Ovary (tissue), 3 donors: Measurements from ENCODE around the gene COPS6.

Experiments used
- EP300 ChIP-seq: sonication (generic); formaldehyde crosslinking; IDR thresholded peaks from one replicate; pipeline ENCODE4 v1.6.1; 2017; ENCODE audit warnings: antibody characterized with exemption
- POLR2A ChIP-seq: fragments of 450-650 bp; IDR thresholded peaks from one replicate; pipeline ENCODE4 v1.6.1; 2017; ENCODE audit warnings: antibody characterized with exemption, mild to moderate bottlenecking, moderate library complexity
- TF ChIP-seq, protein P1 (sequence below), 3 donors: fragments of 450-650 bp in 2 of 3; fragments of 200-600 bp in 1 of 3; IDR thresholded peaks; one replicate each; pipeline versions ENCODE4 v1.5.1 to v1.8.0; 2016 to 2022; ENCODE audit warnings: antibody characterized with exemption in 3 of 3, mild to moderate bottlenecking in 1 of 3
- donor health status: DM: no; HTN: no; CAD: no.

- TF ChIP-seq, protein P1, sequence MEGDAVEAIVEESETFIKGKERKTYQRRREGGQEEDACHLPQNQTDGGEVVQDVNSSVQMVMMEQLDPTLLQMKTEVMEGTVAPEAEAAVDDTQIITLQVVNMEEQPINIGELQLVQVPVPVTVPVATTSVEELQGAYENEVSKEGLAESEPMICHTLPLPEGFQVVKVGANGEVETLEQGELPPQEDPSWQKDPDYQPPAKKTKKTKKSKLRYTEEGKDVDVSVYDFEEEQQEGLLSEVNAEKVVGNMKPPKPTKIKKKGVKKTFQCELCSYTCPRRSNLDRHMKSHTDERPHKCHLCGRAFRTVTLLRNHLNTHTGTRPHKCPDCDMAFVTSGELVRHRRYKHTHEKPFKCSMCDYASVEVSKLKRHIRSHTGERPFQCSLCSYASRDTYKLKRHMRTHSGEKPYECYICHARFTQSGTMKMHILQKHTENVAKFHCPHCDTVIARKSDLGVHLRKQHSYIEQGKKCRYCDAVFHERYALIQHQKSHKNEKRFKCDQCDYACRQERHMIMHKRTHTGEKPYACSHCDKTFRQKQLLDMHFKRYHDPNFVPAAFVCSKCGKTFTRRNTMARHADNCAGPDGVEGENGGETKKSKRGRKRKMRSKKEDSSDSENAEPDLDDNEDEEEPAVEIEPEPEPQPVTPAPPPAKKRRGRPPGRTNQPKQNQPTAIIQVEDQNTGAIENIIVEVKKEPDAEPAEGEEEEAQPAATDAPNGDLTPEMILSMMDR (IDR thresholded peaks at IDR 0.05), result no peak
- TF ChIP-seq POLR2A (no peak), EP300 (no peak)
Observed at GRCh38 chr7:100111156-100111555, 22.4 kb downstream of the COPS6 start.
